Measurements from ENCODE around the gene TMEM198.
A peak's percentile ranks its signal among the peaks of the same experiment; 100 is the strongest.

TMEM198 gene, protein sequence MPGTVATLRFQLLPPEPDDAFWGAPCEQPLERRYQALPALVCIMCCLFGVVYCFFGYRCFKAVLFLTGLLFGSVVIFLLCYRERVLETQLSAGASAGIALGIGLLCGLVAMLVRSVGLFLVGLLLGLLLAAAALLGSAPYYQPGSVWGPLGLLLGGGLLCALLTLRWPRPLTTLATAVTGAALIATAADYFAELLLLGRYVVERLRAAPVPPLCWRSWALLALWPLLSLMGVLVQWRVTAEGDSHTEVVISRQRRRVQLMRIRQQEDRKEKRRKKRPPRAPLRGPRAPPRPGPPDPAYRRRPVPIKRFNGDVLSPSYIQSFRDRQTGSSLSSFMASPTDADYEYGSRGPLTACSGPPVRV

DNA sequence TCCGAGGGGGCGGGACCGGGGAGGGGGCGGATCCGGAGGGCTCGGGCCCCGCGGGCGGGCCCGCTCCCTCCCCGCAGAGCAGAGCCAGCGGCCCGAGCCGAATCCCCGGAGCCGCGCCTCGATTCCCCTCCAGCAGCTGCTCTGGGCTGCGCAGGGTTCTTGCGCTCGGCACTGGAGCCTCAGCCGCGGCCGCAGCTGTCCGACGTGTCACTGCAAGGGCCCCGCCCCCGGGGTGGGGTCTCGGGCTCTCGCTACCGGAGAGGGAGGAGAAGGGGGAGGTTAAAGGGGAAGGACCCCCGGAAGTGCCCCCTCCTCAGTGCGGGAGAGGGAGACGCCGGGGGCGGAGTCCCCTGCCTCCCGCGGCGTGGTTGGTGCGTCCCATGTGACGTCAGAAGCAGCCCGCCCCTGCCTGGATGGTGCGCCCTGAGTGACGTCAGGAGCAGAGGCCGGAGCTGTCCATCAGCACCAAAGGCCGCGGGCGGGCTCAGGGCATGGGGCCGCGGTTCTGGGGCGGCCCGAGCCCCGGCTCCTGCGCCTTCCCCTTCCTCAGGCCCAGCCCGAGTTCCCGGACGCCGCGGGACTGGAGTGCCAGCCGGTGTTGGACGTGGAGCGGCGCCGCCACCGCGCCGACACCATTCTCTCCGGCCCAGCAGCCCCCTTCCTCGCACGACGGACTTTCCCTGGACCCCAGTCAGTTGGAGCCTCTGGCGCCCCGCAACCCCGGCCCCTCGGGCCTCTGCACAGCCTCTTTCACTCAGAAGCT lies at the start of gene TMEM198, which contains the start of gene CHPF:
TSS of gene TMEM198 (plus strand) at position 433 of the 763 bp plus-strand sequence. CDS start 700 bp downstream, outside the sequence.
TSS of gene CHPF (minus strand) at position 214 of the 763 bp plus-strand sequence. CDS start 271 bp downstream, outside the sequence.
- peak; percentile 97 for DNase-seq (ENCODE audit: low read depth in 2 of 2)

- DNase-seq (ENCODE audit: low read depth in 2 of 2), result no peak
These were observed 48.8 kb upstream of the TMEM198 start for GRCh38 chr2:219494952-219495530.

GRCh38 chr2:219495531-219496122 lies 48.2 kb upstream of the TMEM198 start:
- peak; percentile 64 to 67 for DNase-seq (ENCODE audit: low read depth in 2 of 2)

DNA sequence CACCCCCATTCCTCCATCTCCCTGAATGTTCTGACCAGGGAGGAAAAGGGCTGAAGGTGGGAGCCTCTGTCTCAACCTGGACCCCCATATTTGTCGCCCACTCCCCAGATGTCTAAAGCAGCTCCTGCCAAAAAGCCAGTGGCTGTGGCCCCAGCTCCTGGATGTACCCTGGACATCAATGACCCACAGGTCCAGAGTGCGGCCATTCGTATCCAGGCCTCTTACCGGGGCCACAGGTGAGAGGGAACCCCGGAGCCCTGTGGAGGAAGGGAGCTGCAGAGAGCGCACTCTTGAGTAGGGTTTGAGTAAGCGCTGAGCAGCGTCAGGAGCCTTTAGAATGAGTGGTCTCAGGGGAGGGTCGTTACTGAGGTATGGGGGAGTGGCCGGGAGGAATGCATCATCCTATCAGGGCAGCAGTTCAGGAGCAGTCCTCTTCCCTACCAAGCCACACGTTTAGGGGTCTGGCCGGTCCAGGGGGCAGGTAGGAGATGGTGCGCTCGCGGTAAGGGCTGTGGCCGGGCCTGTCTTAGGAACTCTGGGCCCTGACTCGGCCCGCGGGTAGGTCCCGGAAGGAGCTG lies 47.5 kb upstream of the TMEM198 start:
- DNase-seq (ENCODE audit: low read depth in 2 of 2), result no peak

DNA sequence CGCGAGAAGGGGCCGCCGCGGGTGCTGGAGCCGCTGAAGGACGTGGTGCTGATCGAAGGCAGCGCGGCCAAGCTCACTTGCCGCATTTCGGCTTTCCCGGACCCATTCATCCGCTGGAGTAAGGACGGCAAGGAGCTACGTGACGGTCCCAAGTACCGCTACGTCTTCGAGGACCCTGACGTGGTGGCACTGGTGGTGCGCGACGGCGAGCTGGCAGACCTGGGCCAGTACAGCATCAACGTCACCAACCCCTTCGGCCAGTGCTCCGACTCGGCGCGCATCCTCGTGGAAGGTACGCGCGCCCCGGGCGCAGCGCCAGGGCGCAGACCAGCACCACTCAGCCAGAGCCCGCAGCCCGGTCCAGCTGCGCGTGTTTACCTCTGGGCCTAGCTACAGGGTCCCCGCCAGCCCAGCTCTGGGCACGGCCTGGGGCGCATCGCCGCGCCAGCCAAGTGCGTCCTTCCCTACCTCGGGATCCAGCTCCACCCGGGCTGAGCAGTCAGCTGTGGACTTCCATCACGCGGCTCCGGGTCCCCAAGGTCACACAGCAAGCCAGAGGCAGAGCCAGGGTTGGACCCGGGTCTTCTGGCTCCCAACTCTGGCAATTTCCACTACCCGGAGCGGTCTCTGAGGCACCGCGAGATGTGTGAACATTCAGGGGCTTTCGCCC lies 46.9 kb upstream of the TMEM198 start:
- DNase-seq (ENCODE audit: low read depth in 2 of 2), result no peak

GRCh38 chr2:219497495-219498279 lies 46.1 kb upstream of the TMEM198 start:
- no peak for DNase-seq (ENCODE audit: low read depth in 2 of 2)

DNA sequence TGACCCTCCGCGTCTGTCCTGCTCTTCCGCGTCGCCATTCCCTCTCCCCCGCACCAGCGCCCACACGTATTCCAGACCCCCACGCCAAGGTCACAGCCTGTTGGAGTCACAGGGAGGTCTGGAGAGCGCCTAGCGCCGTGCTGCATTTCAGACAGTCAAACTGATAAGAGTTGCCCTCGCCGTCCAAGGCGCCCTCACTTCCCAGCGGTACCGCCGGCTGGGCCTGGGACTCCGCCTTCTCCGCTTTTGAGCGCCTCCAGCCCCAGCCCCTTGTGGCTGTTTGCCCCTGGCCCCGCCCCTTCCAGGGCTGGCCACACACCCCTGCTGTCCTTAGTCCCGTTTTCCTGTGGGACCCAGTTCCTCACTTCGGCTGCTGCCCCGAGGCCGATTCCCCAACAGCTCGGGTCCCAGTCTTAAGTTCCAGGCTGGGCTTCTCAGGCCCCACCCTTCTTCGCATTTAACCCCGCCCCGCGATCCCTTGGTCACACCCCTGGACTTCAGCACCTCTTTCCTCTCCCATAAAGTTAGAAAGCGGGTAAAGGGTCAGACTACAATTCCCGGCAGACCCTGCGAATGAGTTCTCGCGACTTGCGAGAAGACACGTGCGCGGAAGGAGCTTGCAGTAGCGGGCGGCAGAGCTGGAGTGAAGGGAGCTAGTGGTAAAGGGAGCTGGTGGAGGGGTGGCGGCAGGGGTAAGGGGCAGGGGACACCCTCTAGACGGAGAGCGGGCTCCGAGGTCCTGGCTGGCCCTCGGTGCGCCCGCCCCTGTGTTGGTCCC lies 45.4 kb upstream of the TMEM198 start, which contains the start of gene GMPPA:
TSS of gene GMPPA (plus strand) at position 612 of the 778 bp plus-strand sequence. CDS start 1,085 bp downstream, outside the sequence.
- DNase-seq (ENCODE audit: low read depth in 2 of 2), result peak; percentile 98

GRCh38 chr2:219499058-219499307 lies 44.8 kb upstream of the TMEM198 start:
- no peak for DNase-seq (ENCODE audit: low read depth in 2 of 2)

GRCh38 chr2:219499555-219499954 lies 44.3 kb upstream of the TMEM198 start:
- DNase-seq (ENCODE audit: low read depth in 2 of 2), result no peak

- peak; percentile 34 to 38 for DNase-seq (ENCODE audit: low read depth in 2 of 2)
These were observed 43.7 kb upstream of the TMEM198 start for GRCh38 chr2:219500135-219500534.

GRCh38 chr2:219501849-219502248 lies 42.0 kb upstream of the TMEM198 start:
- DNase-seq (ENCODE audit: low read depth in 2 of 2), result no peak

DNA sequence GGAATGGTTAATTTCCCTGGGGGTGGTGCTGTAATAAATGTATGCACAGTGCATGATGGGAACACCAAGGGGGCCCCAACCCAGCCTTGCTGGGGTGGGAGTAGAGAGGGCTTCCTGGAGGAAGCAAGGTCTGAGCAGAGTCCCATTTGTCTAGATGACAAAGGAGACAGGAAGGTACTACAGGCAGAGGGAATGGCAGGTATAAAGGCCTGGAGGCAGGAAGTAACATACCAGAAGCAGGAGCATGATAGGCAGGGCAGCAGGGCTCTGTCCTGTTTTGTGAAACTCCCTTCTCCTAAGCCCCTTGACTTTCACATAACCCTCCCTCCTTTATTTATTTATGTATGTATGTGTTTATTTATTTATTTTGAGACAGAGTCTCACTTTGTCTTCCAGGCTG lies 41.2 kb upstream of the TMEM198 start:
- DNase-seq (ENCODE audit: low read depth in 2 of 2), result no peak

- DNase-seq (ENCODE audit: low read depth in 2 of 2), result no peak
These were observed 38.2 kb upstream of the TMEM198 start for GRCh38 chr2:219505585-219505984.

DNA sequence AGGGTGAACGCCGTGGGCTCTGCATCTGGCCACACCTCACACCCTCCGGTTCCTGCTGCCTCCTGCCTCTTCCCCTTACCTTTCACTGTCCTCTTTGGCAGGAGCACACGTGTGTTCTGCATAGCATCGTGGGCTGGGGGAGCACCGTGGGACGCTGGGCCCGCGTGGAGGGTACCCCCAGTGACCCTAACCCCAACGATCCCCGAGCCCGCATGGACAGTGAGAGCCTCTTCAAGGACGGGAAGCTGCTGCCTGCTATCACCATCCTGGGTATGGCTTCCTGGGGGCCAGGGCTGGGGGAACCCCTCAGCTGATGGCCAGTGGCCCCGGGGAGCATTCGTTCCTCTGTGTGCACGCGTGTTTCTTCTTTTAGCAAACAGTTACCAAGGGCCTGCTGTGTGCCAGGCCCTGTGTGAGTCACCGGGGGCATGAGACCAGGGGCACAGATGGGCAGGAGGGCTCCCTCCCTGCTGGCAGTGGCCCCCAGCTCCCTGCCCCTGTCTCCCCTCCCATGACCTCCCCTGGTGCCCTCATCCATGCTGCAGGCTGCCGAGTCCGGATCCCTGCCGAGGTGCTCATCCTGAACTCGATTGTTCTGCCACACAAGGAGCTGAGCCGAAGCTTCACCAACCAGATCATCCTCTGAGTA lies 37.6 kb upstream of the TMEM198 start:
- no peak for DNase-seq (ENCODE audit: low read depth in 2 of 2)

DNA sequence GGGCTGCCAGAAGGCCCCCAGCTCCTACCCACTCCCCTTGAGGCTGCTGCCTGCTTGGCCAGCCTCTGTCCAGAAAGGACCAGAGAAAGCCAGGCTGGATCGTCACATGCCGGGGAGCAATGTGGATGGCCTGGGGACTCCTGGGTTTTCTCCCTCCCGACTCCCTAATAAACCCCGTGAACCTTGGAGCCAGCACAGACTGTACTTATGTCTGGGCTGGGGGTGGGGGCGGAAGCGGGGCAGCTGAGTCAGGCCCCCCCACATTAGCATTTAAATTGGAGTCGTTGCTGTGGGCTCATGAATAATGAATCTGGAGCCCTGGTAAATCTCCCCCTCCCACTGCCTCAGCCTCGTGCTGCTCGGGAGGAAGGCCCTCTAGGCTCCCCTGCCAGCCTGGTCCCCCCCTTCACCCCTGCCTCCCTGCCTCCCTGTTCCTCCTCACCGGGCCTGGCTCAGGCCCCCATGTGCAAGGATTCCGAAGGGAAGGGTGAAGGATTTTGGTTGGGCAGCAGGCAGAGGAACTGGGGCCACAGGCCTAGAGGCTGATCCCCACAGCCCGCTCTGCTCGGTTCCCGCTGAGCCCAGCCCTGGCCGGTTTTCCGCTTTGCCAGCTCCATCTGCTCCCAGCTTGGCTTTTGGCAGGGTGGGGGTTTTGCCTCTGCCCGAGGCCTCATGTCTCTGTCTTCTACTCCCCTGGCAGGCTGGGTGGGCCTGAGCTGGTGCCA lies 36.9 kb upstream of the TMEM198 start:
- DNase-seq (ENCODE audit: low read depth in 2 of 2), result no peak

- DNase-seq (ENCODE audit: low read depth in 2 of 2), result no peak
These were observed 36.0 kb upstream of the TMEM198 start for GRCh38 chr2:219507581-219508443.

- DNase-seq (ENCODE audit: low read depth in 2 of 2), result no peak
These were observed 35.4 kb upstream of the TMEM198 start for GRCh38 chr2:219508444-219508734.
